ENCODE results near the gene DSP. TPM values are rescaled to one million over a fixed set of nuclear protein-coding genes. Genes with fewer than 3 reads are reported as not detected.

DSP gene
- total and polyA plus RNA-seq, 2 of the 13 experiments (the other 11 are each of a cell fraction or from before 2014, with no cell fraction given): 89.8 to 117 TPM

DNA sequence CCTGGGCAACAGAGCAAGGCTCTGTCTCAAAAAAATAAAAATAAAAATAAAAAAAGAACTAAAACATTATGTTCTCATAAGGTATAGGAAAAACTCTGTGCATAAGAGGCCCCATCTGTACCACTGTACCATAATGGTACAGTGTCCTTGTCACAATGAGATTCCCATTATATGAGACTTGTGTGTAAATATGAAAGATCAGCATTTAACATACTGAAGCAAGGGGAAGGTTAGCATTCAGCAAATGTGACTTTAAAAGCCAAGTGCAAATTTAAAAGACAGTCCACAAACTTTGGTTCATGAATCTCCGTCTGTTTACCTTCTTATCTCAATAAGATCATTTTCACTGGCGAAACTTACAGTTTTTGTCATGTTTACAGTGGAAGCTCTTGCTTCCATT is 16.2 kb downstream of the DSP start:
- Histone ChIP-seq H3K4me2 (ENCODE audit: low read depth, low read length) (no peak overlapping the region), H3K79me2 (ENCODE audit: insufficient read depth, low read length) (peaks cover 51% of the 10 kb centered on the region), H3K4me3 (replicated peaks in 1 of 3; ENCODE audit: insufficient read depth in 1 of 3, low read depth in 2 of 3, low read length in 3 of 3) (no peak overlapping the region), H3K27ac (ENCODE audit: extremely low read length, insufficient read depth, low read length) (no peak overlapping the region), H4K20me1 (ENCODE audit: insufficient read depth, low read length) (peaks cover 10% of the 10 kb centered on the region; the same call in 1 of the 2 replicates), H3K9me3 (ENCODE audit: low read length) (no peaks in the 10 kb centered on the region), H3K9ac (ENCODE audit: insufficient read depth, low read depth, low read length) (no peak overlapping the region), H2AFZ (ENCODE audit: low read length) (no peak overlapping the region), H3K4me1 (ENCODE audit: insufficient read depth, low read length) (peaks cover 98% of the 10 kb centered on the region), H3K36me3 (replicated peaks in 1 of 2; ENCODE audit: control insufficient read depth in 1 of 2, insufficient read depth in 2 of 2, low read length in 2 of 2) (peaks cover 21 to 70% of the 10 kb centered on the region in 2 experiments), H3K27me3 (ENCODE audit: control insufficient read depth in 1 of 2, insufficient read depth in 2 of 2, low read length in 2 of 2) (no peaks in the 10 kb centered on the region)
- no peak for DNase-seq (ENCODE audit: low spot score)
- intact Hi-C loops (cut with micrococcal nuclease; ENCODE audit: unreplicated experiment): no loop called here
- POLR2A ChIA-PET: interaction anchor here (1.8 kb wide), 1 partner anchor 9 kb away, joined by 6 read pairs; no protein-coding TSS in a partner anchor
- in situ Hi-C loops (cut with HindIII; ENCODE audit: extremely low pct_ligation_motif_present, low pct_unique_long_range_greater_than_20kb): no loop called here
- no TSS peak for BruUV-seq (replicated peaks)
- no peak for FAIRE-seq
- WGBS (ENCODE audit: low lambda C conversion rate): 92% methylated on average over 2 of the region's 2 CpGs
- TF ChIP-seq MAFF (IDR thresholded peaks at IDR 0.05; ENCODE audit: low read depth, low read length) (peak; percentile 92), MAFK (conservative IDR thresholded peaks at IDR 0.05 in 1 of 2, IDR thresholded peaks at IDR 0.05 in 1 of 2; ENCODE audit: low read length in 2 of 2) (peak; percentile 94), SMAD9 (CRISPR knock-in tag; IDR thresholded peaks at IDR 0.05) (no peak), RBFOX2 (IDR thresholded peaks at IDR 0.05; ENCODE audit: low read depth, low read length) (0 out of 2 replicates have a peak, but pooled peaks have one; percentile 13), TBL1XR1 (IDR thresholded peaks at IDR 0.05; ENCODE audit: borderline replicate concordance, low read length, partially characterized antibody) (no peak)
- no peak for ATAC-seq
- CTCF ChIA-PET (ENCODE audit: low intra/inter-chr PET ratio, low total read pairs): no interaction called here

DNA sequence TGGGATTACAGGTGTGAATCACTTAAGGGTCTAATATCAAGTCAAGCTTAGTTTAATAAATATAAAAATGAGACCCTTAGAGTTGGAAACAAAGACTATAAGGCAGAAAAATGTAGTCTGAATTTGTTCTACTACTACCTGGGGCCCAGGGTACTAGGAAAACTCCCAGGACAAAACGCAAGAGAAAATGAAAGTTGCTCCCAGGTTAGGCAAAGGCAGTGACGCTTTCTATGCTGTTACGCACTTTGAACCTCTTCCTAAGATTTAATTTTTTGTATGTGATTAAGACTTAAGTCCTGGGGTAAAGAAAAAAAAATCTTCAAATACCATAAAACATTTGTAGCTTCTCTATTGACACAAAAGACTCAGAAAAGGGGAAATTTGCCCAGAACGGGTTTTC is 17.3 kb downstream of the DSP start:
- TF ChIP-seq POLR2G (IDR thresholded peaks at IDR 0.05; ENCODE audit: low read depth, low read length): 0 out of 2 replicates have a peak, but pooled peaks have one; percentile 20
- TF ChIP-seq, protein P1, sequence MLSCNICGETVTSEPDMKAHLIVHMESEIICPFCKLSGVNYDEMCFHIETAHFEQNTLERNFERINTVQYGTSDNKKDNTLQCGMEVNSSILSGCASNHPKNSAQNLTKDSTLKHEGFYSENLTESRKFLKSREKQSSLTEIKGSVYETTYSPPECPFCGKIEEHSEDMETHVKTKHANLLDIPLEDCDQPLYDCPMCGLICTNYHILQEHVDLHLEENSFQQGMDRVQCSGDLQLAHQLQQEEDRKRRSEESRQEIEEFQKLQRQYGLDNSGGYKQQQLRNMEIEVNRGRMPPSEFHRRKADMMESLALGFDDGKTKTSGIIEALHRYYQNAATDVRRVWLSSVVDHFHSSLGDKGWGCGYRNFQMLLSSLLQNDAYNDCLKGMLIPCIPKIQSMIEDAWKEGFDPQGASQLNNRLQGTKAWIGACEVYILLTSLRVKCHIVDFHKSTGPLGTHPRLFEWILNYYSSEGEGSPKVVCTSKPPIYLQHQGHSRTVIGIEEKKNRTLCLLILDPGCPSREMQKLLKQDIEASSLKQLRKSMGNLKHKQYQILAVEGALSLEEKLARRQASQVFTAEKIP (CRISPR knock-in tag; IDR thresholded peaks at IDR 0.05; ENCODE audit: borderline replicate concordance): no peak
- DNase-seq (ENCODE audit: low spot score) (no peak), ATAC-seq (no peak), FAIRE-seq (no peak)
- POLR2A ChIA-PET: interaction anchor here (3.3 to 3.4 kb wide), 2 partner anchors 10 to 18 kb away, joined by 54 to 132 read pairs; partner anchors contain the start of gene DSP
- no peak overlapping the region for H3K4me3 ChIP-seq (replicated peaks in 1 of 3; ENCODE audit: insufficient read depth in 1 of 3, low read depth in 2 of 3, low read length in 3 of 3)
- H3K27me3 ChIP-seq (ENCODE audit: control insufficient read depth in 1 of 2, insufficient read depth in 2 of 2, low read length in 2 of 2): no peaks in the 10 kb centered on the region
- no peaks in the 10 kb centered on the region for H3K9me3 ChIP-seq (ENCODE audit: low read length)
- H3K36me3 ChIP-seq (replicated peaks in 1 of 2; ENCODE audit: control insufficient read depth in 1 of 2, insufficient read depth in 2 of 2, low read length in 2 of 2): peaks cover 24 to 77% of the 10 kb centered on the region in 2 experiments
- peak overlapping the region; percentile 78 for H3K27ac ChIP-seq (ENCODE audit: extremely low read length, insufficient read depth, low read length)
- intact Hi-C loops (cut with micrococcal nuclease; ENCODE audit: unreplicated experiment) (no loop called here), in situ Hi-C loops (cut with HindIII; ENCODE audit: extremely low pct_ligation_motif_present, low pct_unique_long_range_greater_than_20kb) (no loop called here)
- 94% methylated on average over 4 of the region's 4 CpGs for WGBS (ENCODE audit: low lambda C conversion rate)
- no peak overlapping the region for H3K4me2 ChIP-seq (ENCODE audit: low read depth, low read length)
- H4K20me1 ChIP-seq (ENCODE audit: insufficient read depth, low read length): peaks cover 6% of the 10 kb centered on the region; the same call in 1 of the 2 replicates
- BruUV-seq (replicated peaks): no TSS peak
- CTCF ChIA-PET (ENCODE audit: low intra/inter-chr PET ratio, low total read pairs): no interaction called here
- H2AFZ ChIP-seq (ENCODE audit: low read length): no peak overlapping the region
- peaks cover 44% of the 10 kb centered on the region for H3K79me2 ChIP-seq (ENCODE audit: insufficient read depth, low read length)
- peaks cover 88% of the 10 kb centered on the region for H3K4me1 ChIP-seq (ENCODE audit: insufficient read depth, low read length)
- no peak overlapping the region; the same call in 1 of the 2 replicates for H3K9ac ChIP-seq (ENCODE audit: insufficient read depth, low read depth, low read length)
